Measurements from ENCODE around the gene RAD51B.

The RAD51B gene

DNA sequence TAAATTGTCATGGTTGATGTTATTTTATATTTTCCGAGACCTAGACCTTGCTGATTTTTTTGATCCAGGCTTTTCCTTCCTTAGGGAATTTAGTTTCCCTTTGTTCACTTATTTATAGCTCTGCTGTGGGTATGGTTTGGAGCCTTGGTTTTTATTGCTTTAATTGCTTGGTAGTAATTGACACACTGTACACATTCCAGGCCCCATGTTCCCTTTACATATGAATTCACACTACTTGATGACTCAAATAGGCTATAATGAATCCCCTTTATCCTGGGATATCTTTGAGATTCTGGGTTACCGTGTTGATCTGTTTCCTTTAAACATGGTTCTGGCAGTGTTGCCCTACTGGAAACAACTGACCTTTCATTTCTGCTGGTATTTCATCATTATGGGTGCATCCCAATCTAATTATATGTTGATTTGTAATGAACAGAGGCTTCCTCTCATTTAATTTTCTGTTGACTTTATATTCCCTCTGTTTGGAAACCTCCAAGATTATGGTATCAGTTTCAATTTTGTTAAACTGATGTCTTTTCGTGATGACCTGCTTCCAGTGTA is 424.0 kb downstream of the RAD51B start:
- no peak for DNase-seq (ENCODE audit: low read depth in 1 of 2, low spot score in 1 of 2)
- Histone ChIP-seq H3K4me3 (replicated peaks; ENCODE audit: insufficient read depth, low read length) (no peak overlapping the region), H3K27me3 (ENCODE audit: insufficient read depth, poor library complexity, severe bottlenecking) (no peaks in the 10 kb centered on the region), H3K27ac (replicated peaks) (no peak overlapping the region)
- no peak for TF ChIP-seq POLR2AphosphoS5 (IDR thresholded peaks at IDR 0.05; ENCODE audit: low read depth)
- TF ChIP-seq, protein P1, sequence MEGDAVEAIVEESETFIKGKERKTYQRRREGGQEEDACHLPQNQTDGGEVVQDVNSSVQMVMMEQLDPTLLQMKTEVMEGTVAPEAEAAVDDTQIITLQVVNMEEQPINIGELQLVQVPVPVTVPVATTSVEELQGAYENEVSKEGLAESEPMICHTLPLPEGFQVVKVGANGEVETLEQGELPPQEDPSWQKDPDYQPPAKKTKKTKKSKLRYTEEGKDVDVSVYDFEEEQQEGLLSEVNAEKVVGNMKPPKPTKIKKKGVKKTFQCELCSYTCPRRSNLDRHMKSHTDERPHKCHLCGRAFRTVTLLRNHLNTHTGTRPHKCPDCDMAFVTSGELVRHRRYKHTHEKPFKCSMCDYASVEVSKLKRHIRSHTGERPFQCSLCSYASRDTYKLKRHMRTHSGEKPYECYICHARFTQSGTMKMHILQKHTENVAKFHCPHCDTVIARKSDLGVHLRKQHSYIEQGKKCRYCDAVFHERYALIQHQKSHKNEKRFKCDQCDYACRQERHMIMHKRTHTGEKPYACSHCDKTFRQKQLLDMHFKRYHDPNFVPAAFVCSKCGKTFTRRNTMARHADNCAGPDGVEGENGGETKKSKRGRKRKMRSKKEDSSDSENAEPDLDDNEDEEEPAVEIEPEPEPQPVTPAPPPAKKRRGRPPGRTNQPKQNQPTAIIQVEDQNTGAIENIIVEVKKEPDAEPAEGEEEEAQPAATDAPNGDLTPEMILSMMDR (IDR thresholded peaks at IDR 0.05; ENCODE audit: insufficient read depth, low read length), result no peak
- TF ChIP-seq GABPA (IDR thresholded peaks at IDR 0.05; ENCODE audit: low read depth), result no peak
- no peak for TF ChIP-seq SPI1 (IDR thresholded peaks at IDR 0.05; ENCODE audit: borderline replicate concordance, low read depth)

DNA sequence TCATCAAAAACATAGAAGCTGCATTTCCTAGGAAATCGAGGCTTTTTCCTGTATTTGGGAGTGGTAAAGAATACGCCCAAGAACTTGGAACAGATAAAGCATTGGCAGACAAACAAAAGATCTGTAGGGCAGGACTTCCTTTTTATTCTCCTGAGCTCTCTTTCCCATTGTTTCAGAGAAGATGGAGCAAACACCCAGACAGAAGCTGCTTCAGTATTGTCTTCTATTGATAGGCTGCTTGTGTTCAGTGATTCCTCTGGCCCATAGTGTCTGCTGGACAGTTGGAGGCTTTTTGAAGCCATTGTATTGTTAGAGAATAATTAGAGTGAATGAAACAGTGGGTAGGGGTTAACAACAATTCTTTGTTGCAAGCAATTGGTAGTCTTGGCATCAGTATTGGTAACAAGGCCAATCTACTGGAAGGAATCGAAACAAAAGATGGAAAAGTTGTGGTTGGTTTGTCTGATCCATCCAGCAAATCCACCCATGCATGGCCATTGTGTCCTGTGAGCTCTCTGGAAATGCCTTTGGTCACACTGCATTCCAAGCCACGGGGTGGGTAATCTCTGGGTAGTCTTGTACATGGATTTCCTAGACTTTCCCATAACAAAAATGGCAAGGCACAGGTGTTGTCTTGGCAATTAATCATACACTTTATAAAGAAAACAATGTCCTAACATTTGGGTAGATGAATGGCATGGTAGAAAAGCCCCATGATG is 424.8 kb downstream of the RAD51B start:
- TF ChIP-seq, protein P2, sequence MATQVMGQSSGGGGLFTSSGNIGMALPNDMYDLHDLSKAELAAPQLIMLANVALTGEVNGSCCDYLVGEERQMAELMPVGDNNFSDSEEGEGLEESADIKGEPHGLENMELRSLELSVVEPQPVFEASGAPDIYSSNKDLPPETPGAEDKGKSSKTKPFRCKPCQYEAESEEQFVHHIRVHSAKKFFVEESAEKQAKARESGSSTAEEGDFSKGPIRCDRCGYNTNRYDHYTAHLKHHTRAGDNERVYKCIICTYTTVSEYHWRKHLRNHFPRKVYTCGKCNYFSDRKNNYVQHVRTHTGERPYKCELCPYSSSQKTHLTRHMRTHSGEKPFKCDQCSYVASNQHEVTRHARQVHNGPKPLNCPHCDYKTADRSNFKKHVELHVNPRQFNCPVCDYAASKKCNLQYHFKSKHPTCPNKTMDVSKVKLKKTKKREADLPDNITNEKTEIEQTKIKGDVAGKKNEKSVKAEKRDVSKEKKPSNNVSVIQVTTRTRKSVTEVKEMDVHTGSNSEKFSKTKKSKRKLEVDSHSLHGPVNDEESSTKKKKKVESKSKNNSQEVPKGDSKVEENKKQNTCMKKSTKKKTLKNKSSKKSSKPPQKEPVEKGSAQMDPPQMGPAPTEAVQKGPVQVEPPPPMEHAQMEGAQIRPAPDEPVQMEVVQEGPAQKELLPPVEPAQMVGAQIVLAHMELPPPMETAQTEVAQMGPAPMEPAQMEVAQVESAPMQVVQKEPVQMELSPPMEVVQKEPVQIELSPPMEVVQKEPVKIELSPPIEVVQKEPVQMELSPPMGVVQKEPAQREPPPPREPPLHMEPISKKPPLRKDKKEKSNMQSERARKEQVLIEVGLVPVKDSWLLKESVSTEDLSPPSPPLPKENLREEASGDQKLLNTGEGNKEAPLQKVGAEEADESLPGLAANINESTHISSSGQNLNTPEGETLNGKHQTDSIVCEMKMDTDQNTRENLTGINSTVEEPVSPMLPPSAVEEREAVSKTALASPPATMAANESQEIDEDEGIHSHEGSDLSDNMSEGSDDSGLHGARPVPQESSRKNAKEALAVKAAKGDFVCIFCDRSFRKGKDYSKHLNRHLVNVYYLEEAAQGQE (IDR thresholded peaks at IDR 0.05; ENCODE audit: insufficient replicate concordance, low read depth), result no peak
- TF ChIP-seq GABPA (IDR thresholded peaks at IDR 0.05; ENCODE audit: low read depth), result no peak
- no peaks in the 10 kb centered on the region for H3K27me3 ChIP-seq (ENCODE audit: insufficient read depth, poor library complexity, severe bottlenecking)
- no peak overlapping the region for H3K4me3 ChIP-seq (replicated peaks; ENCODE audit: insufficient read depth, low read length)
- no peak overlapping the region for H3K27ac ChIP-seq (replicated peaks)
- no peak for DNase-seq (ENCODE audit: low read depth in 1 of 2, low spot score in 1 of 2)

DNA sequence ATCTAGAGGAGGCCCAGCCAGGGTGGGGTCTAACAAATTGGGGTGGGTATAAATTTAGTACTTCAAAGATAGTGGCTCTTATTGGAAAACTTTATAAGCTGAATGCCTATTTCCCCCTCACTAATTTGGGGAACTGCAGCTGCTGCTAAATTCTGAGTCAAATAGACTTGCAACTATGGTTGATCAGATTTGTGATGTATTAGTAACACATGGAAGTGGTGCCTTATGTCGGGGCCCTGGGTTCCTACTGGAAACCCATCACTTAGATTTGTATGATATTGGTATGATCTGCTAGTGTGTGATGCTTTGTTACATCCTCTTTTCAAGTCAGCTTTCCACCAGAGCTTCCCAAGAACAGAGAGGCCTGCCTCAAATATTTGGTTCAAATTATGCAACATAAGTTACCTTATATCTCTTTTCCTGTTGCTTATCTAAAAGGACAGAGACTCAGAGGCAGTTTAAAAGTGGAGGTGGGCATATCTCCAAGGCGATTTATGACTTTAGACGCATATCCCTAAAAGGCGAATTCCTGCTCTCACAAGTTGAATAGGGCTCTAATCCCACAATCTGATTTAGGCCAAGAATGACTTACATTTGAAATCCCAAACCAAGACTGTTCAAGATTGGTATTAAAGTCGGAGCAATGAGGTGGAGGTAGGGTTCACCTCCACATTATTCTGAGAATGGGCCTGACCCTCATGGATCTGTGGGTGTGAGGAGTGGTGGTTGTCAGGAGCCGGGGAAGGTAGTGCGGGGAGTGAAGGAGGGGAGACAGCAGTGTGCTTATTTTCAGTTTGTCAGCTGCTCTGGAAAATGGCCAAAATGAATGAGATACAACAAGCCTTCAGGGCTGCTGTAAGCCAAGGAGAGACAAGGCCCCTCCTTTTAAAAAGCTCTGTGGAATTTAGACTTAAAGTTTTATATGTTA is 425.8 kb downstream of the RAD51B start:
- Histone ChIP-seq H3K27me3 (ENCODE audit: insufficient read depth, poor library complexity, severe bottlenecking) (no peaks in the 10 kb centered on the region), H3K4me3 (replicated peaks; ENCODE audit: insufficient read depth, low read length) (no peak overlapping the region), H3K27ac (replicated peaks) (no peak overlapping the region)
- TF ChIP-seq SPI1 (IDR thresholded peaks at IDR 0.05; ENCODE audit: borderline replicate concordance, low read depth) (no peak), POLR2AphosphoS5 (IDR thresholded peaks at IDR 0.05; ENCODE audit: low read depth) (no peak), GABPA (IDR thresholded peaks at IDR 0.05; ENCODE audit: low read depth) (no peak)
- TF ChIP-seq, protein P1 (IDR thresholded peaks at IDR 0.05; ENCODE audit: insufficient read depth, low read length), result no peak
- TF ChIP-seq, protein P2 (IDR thresholded peaks at IDR 0.05; ENCODE audit: insufficient replicate concordance, low read depth), result no peak
- DNase-seq (ENCODE audit: low read depth in 1 of 2, low spot score in 1 of 2), result no peak

Data from HL-60 (cell line).